Measurements from ENCODE around the gene RAB3IP.
"Not testable (repeated sequence)": the region's sequence is repeated elsewhere in the genome, so short reads cannot be mapped to it uniquely, and the experiment has no call there.

Gene RAB3IP

DNA sequence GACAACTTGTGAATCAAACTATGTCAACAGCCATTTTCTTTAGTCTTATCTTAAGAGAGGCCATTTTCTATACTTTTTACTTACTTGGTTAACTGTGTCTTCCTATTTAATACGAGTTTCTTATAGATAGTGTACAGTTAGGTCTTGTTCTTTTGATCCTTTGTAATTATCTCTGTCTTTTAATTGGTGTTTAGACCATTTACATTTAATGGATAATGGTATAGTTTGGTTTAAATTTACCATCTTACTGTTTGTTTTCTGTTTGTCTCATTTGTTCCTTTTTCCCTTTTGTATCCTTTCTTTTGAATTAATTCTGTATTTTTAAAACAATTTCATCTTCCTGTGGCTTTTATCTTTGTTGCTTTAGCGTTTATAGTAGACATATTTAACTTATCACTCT lies 19.4 kb downstream of the RAB3IP start:
- DNase-seq, result no peak

DNA sequence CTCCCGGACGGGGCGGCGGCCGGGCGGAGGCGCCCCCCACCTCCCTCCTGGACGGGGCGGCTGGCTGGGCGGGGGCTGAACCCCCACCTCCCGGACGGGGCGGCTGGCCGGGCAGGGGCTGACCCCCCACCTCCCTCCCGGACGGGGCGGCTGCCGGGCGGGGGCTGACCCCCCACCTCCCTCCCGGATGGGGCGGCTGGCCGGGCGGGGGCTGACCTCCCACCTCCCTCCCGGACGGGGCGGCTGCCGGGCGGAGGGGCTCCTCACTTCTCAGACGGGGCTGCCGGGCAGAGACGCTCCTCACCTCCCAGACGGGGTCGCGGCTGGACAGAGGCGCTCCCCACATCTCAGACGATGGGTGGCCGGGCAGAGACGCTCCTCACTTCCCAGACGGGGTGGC lies 20.9 kb downstream of the RAB3IP start:
- not testable (repeated sequence) for DNase-seq

DNA sequence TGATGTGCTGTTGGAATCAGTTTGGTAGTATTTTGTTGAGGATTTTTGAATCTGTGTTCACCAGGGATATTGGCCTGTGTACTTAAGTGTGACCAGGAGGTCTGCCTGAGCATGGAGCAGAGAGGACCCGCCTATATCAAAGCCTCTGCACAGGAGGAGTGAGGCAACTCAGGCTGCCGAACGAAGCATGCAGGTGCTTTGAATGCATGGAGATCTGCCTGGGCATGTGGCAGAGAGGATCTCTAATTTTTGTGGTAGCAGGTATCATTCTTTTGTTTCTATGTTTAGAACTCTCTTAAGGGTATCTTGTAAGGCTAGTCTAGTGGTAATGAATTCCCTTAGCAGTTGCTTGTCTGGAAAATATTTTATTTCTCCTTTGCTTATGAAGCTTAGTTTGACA lies 26.9 kb downstream of the RAB3IP start:
- no peak for DNase-seq

DNA sequence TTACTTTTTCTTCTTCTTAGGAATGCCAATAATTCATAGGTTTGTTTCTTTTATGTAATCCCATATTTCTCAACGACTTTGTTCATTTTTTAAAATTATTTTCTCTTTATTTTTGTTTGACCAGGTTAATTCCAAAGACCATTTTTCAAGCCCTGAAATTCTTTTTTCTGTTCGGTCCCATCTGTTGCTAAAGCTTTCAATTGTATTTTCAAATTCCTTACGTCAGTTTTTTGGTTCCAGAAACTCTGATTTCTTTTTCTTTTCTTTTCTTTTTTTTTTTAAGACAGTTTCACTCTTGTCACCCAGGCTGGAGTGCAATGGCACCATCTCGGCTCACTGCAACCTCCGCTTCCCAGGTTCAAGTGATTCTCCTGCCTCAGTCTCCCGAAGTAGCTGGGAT lies 27.6 kb downstream of the RAB3IP start:
- no peak for DNase-seq

DNA sequence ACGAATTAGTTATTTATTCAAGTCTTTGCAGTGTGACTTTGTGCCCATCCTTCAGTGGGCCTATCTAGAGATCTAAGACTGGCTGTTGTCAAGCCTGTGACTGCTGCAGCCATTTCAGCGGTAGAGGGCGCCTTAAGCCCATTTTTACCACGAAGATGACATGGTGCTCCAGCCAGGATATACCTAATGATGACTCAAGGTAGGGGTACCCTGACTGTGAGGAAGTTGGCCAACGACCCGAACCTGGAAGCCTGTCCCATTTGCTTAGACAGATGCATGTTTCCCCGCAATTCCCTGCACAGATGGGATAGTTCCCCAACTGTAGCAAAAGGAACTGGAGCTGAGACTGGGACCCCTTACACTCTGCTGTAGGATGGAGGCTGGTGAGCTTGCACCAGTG lies 41.3 kb downstream of the RAB3IP start:
- DNase-seq, result no peak

DNA sequence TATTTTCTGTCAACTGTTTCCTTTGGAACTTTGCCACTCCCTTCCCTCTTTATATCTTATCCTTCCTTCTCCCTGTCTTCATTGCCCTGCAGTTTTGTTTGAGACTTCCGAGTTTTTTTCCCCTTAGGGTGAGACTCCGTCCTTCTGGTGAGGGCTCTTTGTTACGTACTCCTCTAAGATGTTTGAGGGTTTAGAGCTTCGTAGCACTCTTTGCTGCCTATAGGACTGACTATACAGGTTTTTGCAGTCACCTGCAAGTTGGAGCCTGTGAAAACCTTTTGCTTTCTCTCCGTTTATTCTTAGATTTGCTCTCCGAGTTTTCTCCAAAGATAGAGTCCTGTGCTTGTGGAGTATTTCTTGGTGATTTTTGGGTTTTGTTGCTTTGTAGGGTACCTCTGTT lies 44.7 kb downstream of the RAB3IP start:
- no peak for DNase-seq

DNA sequence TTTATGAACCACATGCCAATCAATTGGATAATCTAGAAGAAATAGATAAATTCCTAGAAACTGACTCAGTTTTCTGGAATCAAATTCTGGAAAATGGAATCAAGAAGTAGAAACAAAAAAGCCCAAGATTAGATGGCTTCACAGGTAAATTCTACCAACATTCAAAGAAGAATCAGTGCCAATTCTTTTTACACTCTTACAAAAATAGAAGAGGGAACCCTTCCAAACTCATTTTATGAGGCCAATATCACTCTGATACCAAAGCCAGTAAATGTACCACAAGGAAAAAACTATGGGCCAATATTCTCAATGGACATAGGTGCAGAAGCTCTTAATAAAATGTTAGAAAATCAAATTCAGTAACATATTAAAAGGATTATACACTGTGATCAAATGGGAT lies 50.7 kb downstream of the RAB3IP start:
- DNase-seq, result no peak

DNA sequence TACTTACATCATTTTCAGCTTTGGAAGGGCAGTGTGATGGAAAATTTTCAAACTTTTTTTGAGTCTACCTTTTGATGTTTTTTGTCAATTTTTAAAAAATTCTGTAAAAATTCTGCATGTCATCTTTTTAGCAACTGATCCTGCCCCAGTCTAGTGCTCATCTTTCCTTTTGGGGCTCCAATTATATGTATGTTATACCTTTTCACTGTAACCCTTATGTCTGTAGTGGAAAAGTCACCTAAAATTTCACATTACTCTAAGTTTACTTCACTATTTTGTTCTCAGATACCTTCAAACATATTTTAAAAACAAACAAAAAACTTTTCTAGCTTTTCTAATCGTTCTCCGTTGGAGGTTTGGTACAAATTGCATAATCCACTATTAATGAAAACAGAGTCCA lies 53.9 kb downstream of the RAB3IP start:
- no peak for DNase-seq

DNA sequence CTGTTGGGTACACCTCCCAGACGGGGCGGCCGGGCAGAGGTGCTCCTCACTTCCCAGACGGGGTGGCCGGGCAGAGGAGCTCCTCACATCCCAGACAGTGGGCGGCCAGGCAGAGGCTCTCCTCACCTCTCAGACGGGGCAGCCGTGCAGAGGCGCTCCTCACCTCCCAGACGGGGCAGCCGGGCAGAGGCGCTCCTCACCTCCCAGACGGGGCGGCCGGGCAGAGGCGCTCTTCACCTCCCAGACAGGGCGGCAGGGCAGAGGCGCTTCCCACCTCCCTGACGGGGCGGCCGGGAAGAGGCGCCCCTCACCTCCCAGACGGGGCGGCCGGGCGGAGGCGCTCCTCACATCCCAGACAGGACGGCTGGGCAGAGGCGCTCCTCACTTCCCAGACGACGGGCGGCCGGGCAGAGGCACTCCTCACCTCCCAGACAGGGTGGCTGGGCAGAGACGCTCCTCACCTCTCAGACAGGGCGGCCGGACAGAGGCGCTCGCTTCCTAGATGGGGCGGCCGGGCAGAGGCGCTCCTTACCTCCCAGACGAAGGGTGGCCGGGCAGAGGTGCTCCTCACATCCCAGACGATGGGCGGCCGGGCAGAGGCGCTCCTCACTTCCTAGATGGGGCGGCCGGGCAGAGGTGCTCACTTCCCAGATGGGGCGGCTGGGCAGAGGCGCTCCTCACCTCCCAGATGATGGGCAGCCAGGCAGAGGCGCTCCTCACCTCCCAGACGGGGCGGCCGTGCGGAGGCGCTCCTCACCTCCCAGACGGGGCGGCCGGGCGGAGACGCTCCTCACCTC lies 68.6 kb downstream of the RAB3IP start:
- not testable (repeated sequence) for DNase-seq

DNA sequence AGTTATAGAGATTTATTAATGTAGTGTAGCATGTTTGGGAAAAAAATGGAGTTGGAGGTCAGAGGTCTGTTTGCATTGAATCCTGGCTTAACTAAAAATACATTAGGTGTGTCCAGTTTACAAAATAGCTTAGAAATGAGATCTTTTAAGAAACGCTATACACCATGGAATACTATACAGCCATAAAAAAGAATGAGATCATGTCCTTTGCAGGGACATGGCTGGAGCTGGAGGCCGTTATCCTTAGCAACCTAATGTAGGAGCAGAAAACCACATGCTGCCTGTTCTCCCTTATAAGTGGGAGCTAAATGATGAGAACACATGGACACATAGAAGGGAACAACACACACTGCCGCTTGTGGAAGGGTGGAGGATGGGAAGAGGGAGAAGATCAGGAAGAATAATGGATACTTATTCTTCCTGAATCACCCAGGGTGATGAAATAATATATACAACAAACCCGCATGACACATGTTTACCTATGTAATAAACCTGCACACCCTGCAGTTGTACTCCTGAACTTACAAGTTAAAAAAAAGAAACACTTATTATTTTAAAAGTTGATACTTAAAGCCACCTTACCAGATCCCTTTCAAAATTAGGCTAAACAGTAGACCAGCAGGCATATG lies 72.3 kb downstream of the RAB3IP start:
- no peak for DNase-seq

DNA sequence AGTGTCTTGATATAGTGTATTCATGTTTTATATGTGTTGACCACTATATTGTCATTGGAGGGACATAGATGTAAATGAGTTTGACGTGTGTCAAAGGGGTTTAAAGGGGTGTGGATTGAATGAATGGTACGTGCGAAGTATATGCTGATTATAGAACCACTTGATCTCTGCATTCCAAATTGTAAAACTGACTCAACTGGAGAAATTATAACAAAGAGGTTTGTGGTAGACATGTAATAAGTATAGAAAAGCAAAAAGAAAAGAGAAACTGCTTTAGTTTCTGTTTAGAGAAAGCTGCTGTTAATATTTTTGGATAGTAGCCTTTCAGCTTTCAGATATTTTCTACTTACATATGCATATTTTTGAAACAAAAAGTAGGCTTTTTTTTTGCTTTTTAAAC lies 77.4 kb downstream of the RAB3IP start:
- no peak for DNase-seq

DNA sequence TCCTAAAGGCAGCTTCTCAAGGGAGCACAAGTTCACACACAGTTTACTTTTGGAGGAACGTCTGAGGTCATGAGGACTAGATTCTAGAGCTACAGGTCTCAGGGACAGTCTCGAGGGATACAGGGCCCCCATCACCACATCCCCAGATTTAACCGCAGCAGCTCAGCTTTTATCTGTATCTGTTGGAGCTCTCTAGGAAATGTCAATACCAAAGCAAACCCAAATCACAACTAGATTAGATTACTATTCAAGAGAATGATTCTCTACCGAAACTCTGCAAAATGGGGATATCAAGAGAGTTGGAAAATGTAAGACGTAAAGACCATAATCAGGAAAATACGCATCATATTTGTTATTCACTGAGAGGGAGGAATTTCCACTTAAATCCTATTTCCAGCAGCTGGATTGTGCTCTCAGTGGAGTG lies 82.4 kb downstream of the RAB3IP start:
- DNase-seq, result no peak

DNA sequence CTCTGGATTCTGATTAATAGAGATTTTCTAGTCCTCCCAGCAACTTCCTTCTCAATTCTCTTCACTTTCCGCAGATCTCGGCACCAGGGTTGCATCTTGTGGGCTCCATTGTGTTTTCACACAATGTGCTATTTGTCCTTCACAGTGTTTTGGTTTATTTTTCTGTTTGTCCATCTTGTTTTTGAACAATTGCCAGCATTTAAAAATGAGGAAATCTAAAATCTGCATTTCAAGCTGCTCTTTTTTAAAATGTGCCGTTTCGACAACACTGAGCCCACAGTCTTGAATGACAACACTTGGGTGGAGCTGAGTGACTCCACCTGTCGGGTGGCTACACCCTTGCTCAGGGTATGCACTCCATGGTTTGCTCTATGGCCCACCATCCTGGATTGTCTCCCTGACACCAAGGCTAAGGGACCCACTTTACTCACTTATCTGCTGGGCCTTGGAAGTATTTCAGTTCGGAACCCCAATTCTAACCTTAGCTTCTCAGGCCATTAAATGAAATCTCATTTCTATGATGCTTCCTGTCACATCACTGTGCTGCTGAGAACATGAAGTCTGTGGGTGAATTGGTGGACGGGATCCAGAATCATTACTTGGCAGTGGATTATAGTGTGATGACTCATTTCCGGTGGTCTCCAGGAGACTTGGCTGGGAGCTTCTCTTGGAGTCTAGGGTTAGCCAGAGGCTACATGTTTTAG lies 82.9 kb downstream of the RAB3IP start:
- no peak for DNase-seq

DNA sequence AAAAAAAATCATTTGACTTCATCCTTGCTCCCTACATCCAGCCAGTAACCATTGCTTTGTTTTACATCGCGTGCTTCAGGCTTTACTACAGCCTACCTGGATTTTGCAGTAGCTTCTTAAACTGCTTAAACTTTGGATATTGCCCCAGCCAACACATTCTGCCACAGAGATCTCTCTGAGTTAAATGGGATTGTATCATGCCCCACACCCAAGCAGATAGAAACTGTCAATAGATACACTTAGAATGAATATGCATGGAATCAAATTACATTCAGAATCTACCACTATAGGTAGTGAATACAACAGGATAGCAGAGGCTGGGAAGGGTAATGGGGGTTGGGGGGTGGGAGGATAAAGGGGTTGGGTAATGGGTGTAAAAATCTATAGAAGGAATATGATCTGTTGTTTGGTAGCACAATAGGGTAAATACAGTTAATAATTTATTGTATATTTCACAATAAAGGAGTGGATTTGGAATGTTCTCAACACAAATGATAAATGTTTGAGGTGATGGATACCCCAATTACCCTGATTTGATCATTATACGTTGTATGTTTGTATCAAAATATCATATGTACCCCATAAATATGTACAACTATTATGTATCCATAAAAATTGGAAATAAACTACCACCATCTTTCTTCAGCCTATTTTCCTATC lies 83.7 kb downstream of the RAB3IP start:
- no peak for DNase-seq

DNA sequence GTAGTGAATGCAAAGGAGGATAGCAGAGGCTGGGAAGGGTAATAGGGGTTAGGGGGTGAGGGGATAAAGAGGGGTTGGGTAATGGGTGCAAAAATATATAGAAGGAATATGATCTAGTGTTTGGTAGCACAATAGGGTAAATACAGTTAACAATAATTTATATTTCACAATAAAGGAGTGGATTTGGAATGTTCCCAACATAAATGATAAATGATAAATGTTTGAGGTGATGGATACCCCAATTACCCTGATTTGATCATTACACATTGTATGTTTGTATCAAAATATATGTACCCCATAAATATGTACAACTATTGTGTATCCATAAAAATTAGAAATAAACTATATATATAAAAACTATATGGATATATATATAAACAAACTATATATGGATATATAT lies 85.4 kb downstream of the RAB3IP start:
- DNase-seq, result no peak

DNA sequence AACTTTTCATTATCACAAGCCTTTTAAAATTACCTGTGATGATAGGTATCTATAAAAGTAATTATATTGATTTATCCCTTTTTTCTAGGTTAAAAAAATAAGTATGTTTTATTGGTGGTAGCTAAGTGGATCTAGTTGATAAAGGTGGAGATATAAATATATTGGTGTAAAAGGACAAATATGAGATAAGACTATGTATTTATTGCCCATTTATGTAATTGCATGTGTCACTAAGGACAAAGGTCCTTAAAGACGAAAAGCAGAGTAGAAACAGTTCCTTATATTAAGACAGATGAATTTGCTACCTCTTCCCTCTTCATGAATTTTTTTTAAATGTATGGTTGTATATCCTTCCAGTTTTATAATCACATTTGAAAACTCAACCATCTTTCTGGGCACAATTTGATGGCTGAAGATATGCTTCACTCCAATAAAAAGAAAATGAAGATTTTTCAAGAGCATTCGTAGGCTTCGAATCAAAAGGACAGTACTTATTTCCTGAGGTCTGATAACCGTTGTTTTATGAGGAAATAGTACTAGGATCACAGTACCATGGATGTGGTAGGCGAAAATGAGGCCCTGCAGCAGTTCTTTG lies 86.4 kb downstream of the RAB3IP start, which contains the start of gene MYRFL:
Gene MYRFL (plus strand): TSS at position 262 of the 595 bp plus-strand sequence. CDS start 291 bp downstream, at position 553.
- no peak for DNase-seq

DNA sequence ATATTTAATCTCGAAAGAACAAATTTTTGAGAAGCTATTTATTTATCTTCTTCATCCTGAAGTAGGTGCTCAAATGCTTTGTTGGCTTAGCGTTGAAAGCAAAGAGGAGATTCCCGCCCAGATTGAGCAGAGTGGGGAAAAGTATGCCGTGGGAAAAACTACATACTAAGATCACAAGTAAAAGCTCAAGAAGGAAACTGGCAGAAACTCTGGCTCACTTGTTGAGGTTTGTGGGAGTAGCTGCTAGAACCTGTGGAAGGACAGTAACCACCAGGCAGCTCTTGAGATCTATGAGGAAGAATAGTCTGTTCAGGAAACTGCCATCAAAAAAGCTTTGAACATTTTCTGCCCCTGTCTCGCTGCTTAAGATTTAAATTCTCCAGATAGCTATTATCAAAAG lies 90.2 kb downstream of the RAB3IP start:
- no peak for DNase-seq

DNA sequence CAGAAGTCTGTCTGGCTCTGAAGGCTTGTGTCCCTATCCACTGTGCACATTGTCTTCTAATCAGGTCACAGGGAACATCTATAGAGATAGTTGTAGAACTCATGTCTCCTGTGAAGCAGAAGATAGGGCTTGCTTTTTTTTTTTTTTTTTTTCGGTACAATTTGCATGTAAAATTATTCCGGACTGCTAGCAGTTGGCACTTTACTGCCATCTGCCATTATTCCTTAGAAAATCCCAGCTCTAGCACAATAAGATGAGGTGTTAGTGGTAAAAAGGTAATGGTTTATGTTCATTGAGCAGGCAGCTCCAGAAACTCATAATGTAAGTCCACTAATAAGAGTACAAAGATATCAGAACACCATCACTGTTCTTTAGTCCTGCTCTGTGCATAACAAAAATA lies 95.0 kb downstream of the RAB3IP start:
- DNase-seq, result no peak

DNA sequence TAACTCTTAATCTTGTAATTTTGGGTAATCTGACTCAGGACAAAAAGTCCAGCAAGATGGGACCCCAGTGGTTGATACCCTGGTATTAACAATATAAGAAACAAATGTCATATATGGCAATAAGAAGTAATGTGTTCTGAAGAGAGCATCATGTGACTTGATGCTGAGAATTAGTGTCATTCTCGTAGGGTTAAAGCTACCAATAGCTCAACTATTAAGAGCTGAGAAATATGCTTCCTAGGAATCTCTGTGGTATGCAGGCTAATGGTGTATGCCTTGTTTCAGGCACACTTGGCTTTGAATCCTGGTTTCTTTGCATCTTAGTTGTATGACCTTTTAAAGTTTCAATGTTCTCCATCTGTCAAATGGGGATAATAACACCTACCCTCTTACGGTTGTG lies 95.5 kb downstream of the RAB3IP start:
- no peak for DNase-seq

DNA sequence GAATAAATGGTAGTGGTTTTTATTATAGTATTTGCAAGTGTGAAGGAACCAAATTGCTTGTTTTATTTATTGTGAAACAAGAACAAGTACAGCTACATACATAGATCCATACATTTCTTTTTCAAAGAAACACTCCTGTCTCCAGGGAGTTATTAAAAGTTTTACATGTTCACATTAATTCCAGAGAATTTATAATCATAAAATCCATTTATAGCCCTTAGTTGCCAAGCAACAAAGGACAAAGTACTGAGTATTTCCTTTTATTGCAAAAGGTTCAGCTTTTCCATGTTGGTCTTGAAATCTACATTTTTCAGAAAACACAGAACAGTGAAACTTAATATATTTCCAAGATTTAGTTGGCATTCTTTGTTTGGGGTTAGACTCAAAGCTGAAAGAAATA lies 95.9 kb downstream of the RAB3IP start:
- DNase-seq, result no peak

DNA sequence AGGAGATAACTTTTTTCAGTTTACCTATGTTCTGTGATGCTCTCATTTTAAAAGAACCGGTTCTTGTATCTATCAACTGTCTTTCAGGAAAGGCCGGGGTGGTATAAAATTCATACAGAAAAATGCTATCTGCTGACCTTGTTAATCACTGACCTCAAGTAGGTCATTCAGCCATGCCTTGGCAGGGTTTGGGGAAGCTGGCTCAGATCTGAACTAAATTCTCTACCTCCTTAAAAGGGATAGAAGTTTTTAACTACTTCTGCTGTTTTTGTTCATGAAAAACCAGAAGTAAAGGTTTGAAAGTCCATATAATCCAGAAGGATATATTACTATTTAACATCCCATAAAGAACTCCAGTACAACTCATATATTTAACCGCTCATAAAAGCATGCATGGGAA lies 96.4 kb downstream of the RAB3IP start:
- no peak for DNase-seq

DNA sequence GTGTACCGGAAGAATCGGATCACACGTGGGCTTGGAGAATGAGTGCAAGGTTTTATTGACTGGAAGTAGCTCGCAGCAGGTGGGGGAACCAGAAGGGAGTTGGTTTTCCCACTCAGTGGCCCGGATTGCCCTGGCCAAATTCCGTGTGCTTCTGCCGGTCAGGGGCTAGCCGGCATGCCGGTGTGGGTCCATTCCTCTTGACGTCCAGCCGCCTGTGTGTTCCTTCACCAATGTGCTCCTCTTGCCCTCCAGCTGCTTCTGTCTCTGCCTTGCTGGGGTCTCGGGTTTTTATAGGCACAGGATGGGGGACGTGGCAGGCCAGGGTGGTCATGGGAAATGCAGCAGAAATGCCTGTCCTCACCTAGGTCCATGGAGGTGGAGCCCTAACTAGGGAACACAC lies 97.4 kb downstream of the RAB3IP start:
- DNase-seq, result no peak

DNA sequence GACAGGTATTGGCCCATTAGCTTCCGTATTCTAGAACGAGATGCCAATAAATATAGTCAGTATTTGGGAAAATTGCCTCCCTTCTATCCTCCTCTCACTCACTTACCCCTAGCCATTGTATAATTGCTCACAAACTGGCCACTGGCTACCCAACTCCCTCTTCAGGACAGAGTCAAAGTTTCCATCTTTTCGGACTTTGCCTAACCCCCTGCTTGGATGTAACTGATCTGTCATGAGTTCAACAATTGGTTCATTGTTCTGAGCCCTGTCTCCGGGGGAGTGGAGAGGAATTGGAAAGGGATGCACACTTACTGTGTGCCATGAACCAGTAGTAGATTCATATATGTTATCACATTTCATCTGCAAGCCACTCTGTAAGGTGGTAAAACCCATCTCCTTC lies 98.5 kb downstream of the RAB3IP start:
- no peak for DNase-seq
